MM.1S (cell line): ENCODE measurements around the gene WDR73.

ENCODE experiments used
- DNase-seq: peaks from one replicate; pipeline ENCODE4 v3.0.0-alpha.2; 2015
- H2AFZ ChIP-seq: fragments of 300-600 bp; sonication (generic); 2 replicates; pipeline ENCODE4 v1.6.0; 2016; ENCODE audit warnings: antibody characterized with exemption, low read length
- H3F3A ChIP-seq: fragments of 300-600 bp; sonication (generic); 2 replicates; pipeline ENCODE4 v1.6.1; 2016; ENCODE audit warnings: mild to moderate bottlenecking, antibody characterized with exemption, low read length, moderate library complexity, mixed read lengths; ENCODE audit not compliant: insufficient read depth
- H3K27ac ChIP-seq: fragments of 300-600 bp; sonication (generic); 2 replicates; pipeline ENCODE4 v1.5.1; 2016; ENCODE audit warnings: mild to moderate bottlenecking, low read length
- H3K27me3 ChIP-seq: fragments of 300-600 bp; sonication (generic); replicated peaks from 2 replicates; pipeline ENCODE4 v1.6.0; 2016; ENCODE audit warnings: low read length; ENCODE audit not compliant: insufficient read depth
- H3K36me3 ChIP-seq: fragments of 300-600 bp; sonication (generic); replicated peaks from 2 replicates; pipeline ENCODE4 v1.6.1; 2016; ENCODE audit warnings: mild to moderate bottlenecking, low read length, mixed read lengths; ENCODE audit not compliant: insufficient read depth
- H3K4me1 ChIP-seq: fragments of 300-600 bp; sonication (generic); 2 replicates; pipeline ENCODE4 v1.6.1; 2016; ENCODE audit warnings: low read length, mixed read lengths
- H3K4me2 ChIP-seq: fragments of 300-600 bp; sonication (generic); 2 replicates; pipeline ENCODE4 v1.6.0; 2016; ENCODE audit warnings: low read depth, low read length
- H3K4me3 ChIP-seq: fragments of 300-600 bp; sonication (generic); 2 replicates; pipeline ENCODE4 v1.5.1; 2016; ENCODE audit warnings: low read length, mixed read lengths
- H3K79me2 ChIP-seq: fragments of 300-600 bp; sonication (generic); 2 replicates; pipeline ENCODE4 v1.6.1; 2016; ENCODE audit warnings: mixed run types, low read length, mixed read lengths
- H3K9ac ChIP-seq: fragments of 300-600 bp; sonication (generic); 2 replicates; pipeline ENCODE4 v1.6.1; 2016; ENCODE audit warnings: low read length, mixed read lengths
- H3K9me2 ChIP-seq: fragments of 300-600 bp; sonication (generic); replicated peaks from 2 replicates; pipeline ENCODE4 v1.6.1; 2016; ENCODE audit warnings: mild to moderate bottlenecking, low read length, mixed read lengths; ENCODE audit not compliant: insufficient read depth
- H3K9me3 ChIP-seq: fragments of 300-600 bp; sonication (generic); replicated peaks from 2 replicates; pipeline ENCODE4 v1.6.1; 2016; ENCODE audit warnings: mild to moderate bottlenecking, low read length, mixed read lengths; ENCODE audit not compliant: insufficient read depth
- H4K20me1 ChIP-seq: fragments of 300-600 bp; sonication (generic); 2 replicates; pipeline ENCODE4 v1.6.1; 2016; ENCODE audit warnings: mild to moderate bottlenecking, low read length, moderate library complexity, mixed read lengths; ENCODE audit not compliant: insufficient read depth
- CTCF ChIP-seq: fragments of 300-600 bp; sonication (generic); IDR thresholded peaks from 2 replicates; pipeline ENCODE4 v1.5.1; 2016; ENCODE audit warnings: antibody characterized with exemption, low read length, mixed read lengths
- EZH2 ChIP-seq: fragments of 300-600 bp; sonication (generic); optimal IDR thresholded peaks from 2 replicates; pipeline ENCODE3; 2017; ENCODE audit warnings: low read depth, mild to moderate bottlenecking, antibody characterized with exemption, low read length, mixed read lengths
- EZH2phosphoT487 ChIP-seq: fragments of 300-600 bp; sonication (generic); IDR thresholded peaks from 2 replicates; pipeline ENCODE4 v1.6.1; 2018; ENCODE audit warnings: antibody characterized with exemption, low read length

WDR73 gene

DNA sequence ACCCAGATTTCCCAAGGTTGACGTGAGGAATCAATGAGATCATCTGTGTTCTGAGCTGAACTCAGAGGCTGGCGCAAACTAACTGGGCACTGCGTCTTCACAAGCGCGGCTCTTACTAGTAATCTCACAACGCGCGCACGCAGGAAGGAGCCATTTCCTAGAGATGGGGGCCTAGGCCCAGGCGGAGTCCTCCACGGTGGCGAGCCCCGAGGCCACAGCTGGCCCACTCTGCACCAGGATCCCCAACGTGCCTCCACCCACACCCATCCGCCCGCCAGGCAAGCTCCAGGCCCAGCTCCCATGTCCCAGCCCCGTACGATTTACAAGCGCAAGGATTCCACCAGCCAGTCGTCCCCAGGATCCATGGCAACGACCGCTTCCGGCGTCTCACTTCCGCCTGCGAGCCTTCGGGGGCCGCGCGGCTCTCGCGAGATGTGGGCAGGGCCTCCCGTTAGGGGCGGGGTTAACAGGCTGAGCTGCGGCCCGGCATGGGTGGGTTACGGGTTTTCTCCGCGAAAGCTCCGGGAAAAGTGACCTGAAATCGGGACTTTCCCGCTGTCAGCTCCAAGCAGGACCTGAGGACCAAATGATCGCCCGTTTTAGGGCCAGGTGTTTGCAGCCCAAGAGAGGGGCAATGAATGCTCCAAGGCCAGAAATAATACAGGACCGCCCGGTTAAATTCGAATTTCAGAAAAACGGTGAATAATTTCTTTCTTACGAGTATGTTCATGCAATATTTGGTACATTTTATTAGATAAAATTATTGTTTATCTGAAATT is at the start of gene WDR73:
TSS of gene WDR73 (minus strand) at position 374 of the 779 bp plus-strand sequence. CDS start at position 365, 9 bp downstream.
- peaks cover 11% of the 10 kb centered on the region for H3K4me1 ChIP-seq
- peak within 1 kb of the TSS; percentile 75 for H3K27ac ChIP-seq
- peaks cover 18% of the 10 kb centered on the region for H3K79me2 ChIP-seq
- no peaks in the 10 kb centered on the region for H3K27me3 ChIP-seq
- peak; percentile 96 for DNase-seq
- TF ChIP-seq EZH2 = no peak
- no peak for TF ChIP-seq CTCF
- no peak for TF ChIP-seq EZH2phosphoT487
- H3K4me2 ChIP-seq = peak within 1 kb of the TSS; percentile 100
- no peaks in the 10 kb centered on the region for H4K20me1 ChIP-seq
- no peaks in the 10 kb centered on the region for H3K9me2 ChIP-seq
- peak within 1 kb of the TSS; percentile 100 for H3K4me3 ChIP-seq
- H3K36me3 ChIP-seq = no peaks in the 10 kb centered on the region
- H3K9ac ChIP-seq = peak within 1 kb of the TSS; percentile 97
- no peaks in the 10 kb centered on the region for H3K9me3 ChIP-seq
- H2AFZ ChIP-seq = peak within 1 kb of the TSS; percentile 98
- peaks cover 31% of the 10 kb centered on the region for H3F3A ChIP-seq

- Histone ChIP-seq H3K4me3 (no peak overlapping the region), H3K79me2 (peaks cover 99% of the 10 kb centered on the region), H3K9ac (no peak overlapping the region), H3K27ac (no peak overlapping the region), H4K20me1 (peaks cover 6% of the 10 kb centered on the region; the same call in 1 of the 2 replicates), H3K4me1 (no peaks in the 10 kb centered on the region), H3K27me3 (no peaks in the 10 kb centered on the region), H3K9me2 (no peaks in the 10 kb centered on the region), H3K36me3 (no peaks in the 10 kb centered on the region), H3K4me2 (no peak overlapping the region), H2AFZ (no peak overlapping the region), H3K9me3 (no peaks in the 10 kb centered on the region), H3F3A (no peaks in the 10 kb centered on the region)
- no peak for DNase-seq
- TF ChIP-seq EZH2phosphoT487 = no peak
- no peak for TF ChIP-seq EZH2
- TF ChIP-seq CTCF = no peak
Measured at GRCh38 chr15:84703808-84704207, 49.7 kb upstream of the WDR73 start.

GRCh38 chr15:84702961-84703482 is 48.9 kb upstream of the WDR73 start:
- H3K79me2 ChIP-seq = peaks cover 99% of the 10 kb centered on the region
- TF ChIP-seq EZH2 = no peak
- TF ChIP-seq EZH2phosphoT487 = no peak
- TF ChIP-seq CTCF = no peak
- no peaks in the 10 kb centered on the region for H3K9me3 ChIP-seq
- peaks cover 9% of the 10 kb centered on the region; the same call in 1 of the 2 replicates for H4K20me1 ChIP-seq
- no peaks in the 10 kb centered on the region for H3K4me1 ChIP-seq
- H3F3A ChIP-seq = no peaks in the 10 kb centered on the region
- no peak overlapping the region for H3K4me3 ChIP-seq
- no peak overlapping the region for H3K9ac ChIP-seq
- no peaks in the 10 kb centered on the region for H3K36me3 ChIP-seq
- no peak overlapping the region for H3K27ac ChIP-seq
- no peak for DNase-seq
- no peak overlapping the region for H2AFZ ChIP-seq
- H3K27me3 ChIP-seq = no peaks in the 10 kb centered on the region
- no peak overlapping the region for H3K4me2 ChIP-seq
- H3K9me2 ChIP-seq = no peaks in the 10 kb centered on the region
